Measurements from ENCODE around the gene C1orf74. TPM values are rescaled to one million over a fixed set of nuclear protein-coding genes. Genes with fewer than 3 reads are reported as not detected.

Gene C1orf74
- total RNA-seq, 2 experiments from 2014 or later, result 0.63 to 0.67 TPM

GRCh38 chr1:209769171-209769904, 15.0 kb downstream of the C1orf74 start:
- H3K9me3 Mint-ChIP-seq, result no peaks in the 10 kb centered on the region
- ChIA-PET POLR2A (interaction anchor here (0.9 to 6.6 kb wide), 11 partner anchors 11 to 167 kb away, joined by 3 to 478 read pairs (median 14); partner anchors contain the start of genes C1orf74, TRAF3IP3 and UTP25), CTCF (interaction anchor here (0.8 to 9.3 kb wide), 9 partner anchors 9 to 58 kb away, joined by 3 to 80 read pairs (median 5); partner anchors contain the start of genes C1orf74, TRAF3IP3 and UTP25)
- H3K36me3 Mint-ChIP-seq (ENCODE audit: low read depth), result peaks cover 29% of the 10 kb centered on the region
- peak overlapping the region; percentile 71 for H3K4me3 ChIP-seq (ENCODE audit: low read length)
- no peak overlapping the region for H3K27ac Mint-ChIP-seq
- peaks cover 77% of the 10 kb centered on the region for H3K4me1 ChIP-seq (ENCODE audit: insufficient read depth, low read length)
- no peaks in the 10 kb centered on the region for H3K27me3 ChIP-seq (ENCODE audit: control insufficient read depth in 1 of 2, insufficient read depth in 2 of 2, low read length in 2 of 2)
- peak overlapping the region; percentile 54 to 73 for H3K27ac ChIP-seq (ENCODE audit: low read depth in 1 of 2, low read length in 2 of 2)
- H3K4me3 Mint-ChIP-seq, result no peak overlapping the region
- peaks cover 59% of the 10 kb centered on the region for H3K36me3 ChIP-seq (ENCODE audit: insufficient read depth, low read length)
- intact Hi-C loops (cut with DNase I, micrococcal nuclease), result loop anchor here (1.0 to 5.0 kb wide), 3 partner anchors 15 to 77 kb away; partner anchors contain the start of genes C1orf74 (in 1 of the 2) and UTP25 (in 1 of the 2)
- H3K4me1 Mint-ChIP-seq (ENCODE audit: low read depth), result peaks cover 50% of the 10 kb centered on the region
- TF ChIP-seq, protein P1, sequence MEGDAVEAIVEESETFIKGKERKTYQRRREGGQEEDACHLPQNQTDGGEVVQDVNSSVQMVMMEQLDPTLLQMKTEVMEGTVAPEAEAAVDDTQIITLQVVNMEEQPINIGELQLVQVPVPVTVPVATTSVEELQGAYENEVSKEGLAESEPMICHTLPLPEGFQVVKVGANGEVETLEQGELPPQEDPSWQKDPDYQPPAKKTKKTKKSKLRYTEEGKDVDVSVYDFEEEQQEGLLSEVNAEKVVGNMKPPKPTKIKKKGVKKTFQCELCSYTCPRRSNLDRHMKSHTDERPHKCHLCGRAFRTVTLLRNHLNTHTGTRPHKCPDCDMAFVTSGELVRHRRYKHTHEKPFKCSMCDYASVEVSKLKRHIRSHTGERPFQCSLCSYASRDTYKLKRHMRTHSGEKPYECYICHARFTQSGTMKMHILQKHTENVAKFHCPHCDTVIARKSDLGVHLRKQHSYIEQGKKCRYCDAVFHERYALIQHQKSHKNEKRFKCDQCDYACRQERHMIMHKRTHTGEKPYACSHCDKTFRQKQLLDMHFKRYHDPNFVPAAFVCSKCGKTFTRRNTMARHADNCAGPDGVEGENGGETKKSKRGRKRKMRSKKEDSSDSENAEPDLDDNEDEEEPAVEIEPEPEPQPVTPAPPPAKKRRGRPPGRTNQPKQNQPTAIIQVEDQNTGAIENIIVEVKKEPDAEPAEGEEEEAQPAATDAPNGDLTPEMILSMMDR (IDR thresholded peaks at IDR 0.05), result no peak
- no peaks in the 10 kb centered on the region for H3K9me3 ChIP-seq (ENCODE audit: control insufficient read depth in 1 of 2, insufficient read depth in 1 of 2, low read length in 2 of 2)
- no peaks in the 10 kb centered on the region for H3K27me3 Mint-ChIP-seq
- DNase-seq (peak; percentile 31 to 91 (median 76)), ATAC-seq (ENCODE audit: poor library complexity) (peak; percentile 77)

GRCh38 chr1:209768354-209768774, 16.0 kb downstream of the C1orf74 start:
- peaks cover 38% of the 10 kb centered on the region for H3K36me3 Mint-ChIP-seq (ENCODE audit: low read depth)
- ChIA-PET CTCF (interaction anchor here (1.1 to 9.3 kb wide), 9 partner anchors 10 to 1366 kb away, joined by 3 to 80 read pairs (median 7); partner anchors contain the start of genes C1orf74, KCNH1, TRAF3IP3 and UTP25), POLR2A (interaction anchor here (0.6 to 6.6 kb wide), 10 partner anchors 12 to 159 kb away, joined by 3 to 478 read pairs (median 15); partner anchors contain the start of genes C1orf74, TRAF3IP3 and UTP25)
- peaks cover 57% of the 10 kb centered on the region for H3K4me1 Mint-ChIP-seq (ENCODE audit: low read depth)
- intact Hi-C loops (cut with DNase I, micrococcal nuclease), result loop anchor here (1.0 to 5.0 kb wide), 4 partner anchors 12 to 76 kb away; partner anchors contain the start of genes TRAF3IP3 (in 1 of the 2) and UTP25 (in 1 of the 2)
- H3K27me3 ChIP-seq (ENCODE audit: control insufficient read depth in 1 of 2, insufficient read depth in 2 of 2, low read length in 2 of 2), result no peaks in the 10 kb centered on the region
- no peaks in the 10 kb centered on the region for H3K9me3 Mint-ChIP-seq
- peak; percentile 62 to 94 (median 77) for DNase-seq
- TF ChIP-seq, protein P1 (IDR thresholded peaks at IDR 0.05), result no peak
- H3K27me3 Mint-ChIP-seq, result no peaks in the 10 kb centered on the region
- peak overlapping the region; percentile 33 to 73 for H3K27ac ChIP-seq (ENCODE audit: low read depth in 1 of 2, low read length in 2 of 2)
- ATAC-seq (ENCODE audit: poor library complexity), result peak; percentile 76
- H3K9me3 ChIP-seq (ENCODE audit: control insufficient read depth in 1 of 2, insufficient read depth in 1 of 2, low read length in 2 of 2), result no peaks in the 10 kb centered on the region
- peaks cover 59% of the 10 kb centered on the region for H3K36me3 ChIP-seq (ENCODE audit: insufficient read depth, low read length)
- H3K4me3 ChIP-seq (ENCODE audit: low read length), result peak overlapping the region; percentile 71
- no peak overlapping the region for H3K4me3 Mint-ChIP-seq
- H3K4me1 ChIP-seq (ENCODE audit: insufficient read depth, low read length), result peaks cover 74% of the 10 kb centered on the region
- no peak overlapping the region for H3K27ac Mint-ChIP-seq

DNA sequence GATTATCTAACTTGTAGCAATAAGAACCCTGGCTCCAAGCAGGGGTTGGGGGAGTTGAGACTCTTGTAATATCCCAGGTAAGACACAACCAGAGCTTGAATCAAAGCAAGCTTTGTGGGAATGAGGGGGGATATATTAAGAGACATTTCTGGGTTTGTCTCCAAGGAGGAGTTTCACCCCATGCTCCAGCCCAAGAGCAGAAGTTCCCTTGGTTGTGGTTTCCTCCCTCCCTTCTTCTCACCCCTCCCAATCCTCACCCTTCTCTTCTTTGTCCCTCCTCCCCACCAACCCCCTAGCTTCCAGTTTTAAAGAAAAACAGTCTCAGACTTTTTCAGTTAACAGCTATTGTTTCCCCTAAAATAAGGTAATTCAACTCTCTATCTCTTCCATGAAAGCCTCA, 16.7 kb downstream of the C1orf74 start:
- CTCF ChIA-PET, result interaction anchor here (1.2 to 9.3 kb wide), 9 partner anchors 10 to 1367 kb away, joined by 3 to 80 read pairs (median 7); partner anchors contain the start of genes KCNH1, TRAF3IP3 and UTP25
- peaks cover 64% of the 10 kb centered on the region for H3K4me1 Mint-ChIP-seq (ENCODE audit: low read depth)
- H3K36me3 Mint-ChIP-seq (ENCODE audit: low read depth), result peaks cover 45% of the 10 kb centered on the region

More for the DNA sequence above, 16.7 kb downstream of the C1orf74 start:
- Histone ChIP-seq H3K9me3 (ENCODE audit: control insufficient read depth in 1 of 2, insufficient read depth in 1 of 2, low read length in 2 of 2) (no peaks in the 10 kb centered on the region), H3K27ac (ENCODE audit: low read depth in 1 of 2, low read length in 2 of 2) (peak overlapping the region; percentile 33 to 73), H3K36me3 (ENCODE audit: insufficient read depth, low read length) (peaks cover 59% of the 10 kb centered on the region), H3K4me1 (ENCODE audit: insufficient read depth, low read length) (peaks cover 75% of the 10 kb centered on the region), H3K27me3 (ENCODE audit: control insufficient read depth in 1 of 2, insufficient read depth in 2 of 2, low read length in 2 of 2) (no peaks in the 10 kb centered on the region), H3K4me3 (ENCODE audit: low read length) (peak overlapping the region; percentile 71)
- intact Hi-C loops (cut with DNase I, micrococcal nuclease), result loop anchor here (1.0 to 5.0 kb wide), 6 partner anchors 10 to 75 kb away; partner anchors contain the start of genes TRAF3IP3 (in 1 of the 2) and UTP25 (in 1 of the 2)
- Mint-ChIP-seq H3K4me3 (no peak overlapping the region), H3K27me3 (no peaks in the 10 kb centered on the region), H3K9me3 (no peaks in the 10 kb centered on the region), H3K27ac (no peak overlapping the region)
- TF ChIP-seq, protein P1 (IDR thresholded peaks at IDR 0.05), result no peak
- ATAC-seq (ENCODE audit: poor library complexity), result no peak
- peak in 4 of 14 experiments; percentile 23 to 49 (median 42) for DNase-seq
- POLR2A ChIA-PET, result interaction anchor here (0.6 to 6.6 kb wide), 9 partner anchors 12 to 158 kb away, joined by 3 to 478 read pairs (median 16); partner anchors contain the start of genes C1orf74, TRAF3IP3 and UTP25

Measured in CD4-positive, alpha-beta T cell (primary cell).